ENCODE measurements around the gene KIR2DL1.
"Not testable (repeated sequence)": the region's sequence is repeated elsewhere in the genome, so short reads cannot be mapped to it uniquely, and the experiment has no call there.

The KIR2DL1 gene

DNA sequence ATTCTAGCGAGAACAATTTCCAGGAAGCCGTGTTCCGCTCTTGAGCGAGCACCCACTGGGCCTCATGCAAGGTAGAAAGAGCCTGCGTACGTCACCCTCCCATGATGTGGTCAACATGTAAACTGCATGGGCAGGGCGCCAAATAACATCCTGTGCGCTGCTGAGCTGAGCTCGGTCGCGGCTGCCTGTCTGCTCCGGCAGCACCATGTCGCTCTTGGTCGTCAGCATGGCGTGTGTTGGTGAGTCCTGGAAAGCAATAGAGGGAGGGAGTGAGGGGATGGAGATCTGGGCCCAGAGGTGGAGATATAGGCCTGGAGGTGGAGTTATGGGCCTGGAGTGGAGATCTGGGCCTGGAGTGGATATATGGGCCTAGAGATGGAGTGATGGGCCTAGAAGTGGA is at the start of gene KIR2DL1:
Gene KIR2DL1 (plus strand): TSS at position 148 of the 400 bp plus-strand sequence. CDS start 58 bp downstream, at position 206.
- not testable (repeated sequence) for H3K9me3 Mint-ChIP-seq, H3K27ac Mint-ChIP-seq, H3K27me3 Mint-ChIP-seq, H3K4me3 Mint-ChIP-seq, H3K4me1 Mint-ChIP-seq, H3K36me3 Mint-ChIP-seq

DNA sequence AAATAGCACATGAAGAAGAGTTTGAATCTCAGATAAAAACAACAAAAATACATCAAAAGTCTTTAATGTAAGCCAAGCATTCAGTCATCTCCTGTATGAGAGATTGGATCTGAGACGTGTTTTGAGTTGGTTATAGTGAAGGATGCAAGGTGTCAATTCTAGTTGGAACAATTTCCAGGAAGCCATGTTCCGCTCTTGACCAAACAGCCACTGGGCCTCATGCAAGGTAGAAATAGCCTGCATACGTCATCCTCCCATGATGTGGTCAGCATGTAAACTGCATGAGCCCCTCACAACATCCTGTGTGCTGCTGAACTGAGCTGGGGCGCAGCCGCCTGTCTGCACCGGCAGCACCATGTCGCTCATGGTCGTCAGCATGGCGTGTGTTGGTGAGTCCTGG is 45.5 kb upstream of the KIR2DL1 start, which contains the start of gene KIR3DL3:
Gene KIR3DL3 (plus strand): TSS at position 301 of the 400 bp plus-strand sequence. CDS start 55 bp downstream, at position 356.
- Mint-ChIP-seq H3K4me1 (no peaks in the 10 kb centered on the region), H3K27ac (peak within 1 kb of the TSS; percentile 10), H3K27me3 (peaks cover 3% of the 10 kb centered on the region), H3K9me3 (peaks cover 18% of the 10 kb centered on the region), H3K4me3 (no peak within 1 kb of the TSS), H3K36me3 (peaks cover 2% of the 10 kb centered on the region)

DNA sequence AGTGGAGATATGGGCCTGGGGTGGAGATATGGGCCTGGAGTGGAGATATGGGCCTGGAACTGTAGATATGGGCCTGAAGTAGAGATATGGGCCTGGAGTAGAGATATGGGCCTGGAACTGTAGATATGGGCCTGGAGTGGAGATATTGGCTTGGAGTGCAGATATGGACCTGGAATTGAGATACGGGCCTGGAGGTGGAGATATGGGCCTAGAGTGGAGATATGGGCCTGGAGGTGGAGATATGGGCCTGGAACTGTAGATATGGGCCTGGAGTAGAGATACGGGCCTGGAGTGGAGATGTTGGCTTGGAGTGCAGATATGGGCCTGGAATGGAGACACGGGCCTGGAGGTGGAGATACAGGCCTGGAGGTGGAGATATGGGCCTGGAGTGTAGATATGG is 44.9 kb upstream of the KIR2DL1 start:
- Mint-ChIP-seq H3K9me3 (peaks cover 16% of the 10 kb centered on the region), H3K27ac (peak overlapping the region; percentile 10), H3K4me1 (no peaks in the 10 kb centered on the region), H3K27me3 (peaks cover 3% of the 10 kb centered on the region), H3K36me3 (peaks cover 2% of the 10 kb centered on the region), H3K4me3 (no peak overlapping the region)

DNA sequence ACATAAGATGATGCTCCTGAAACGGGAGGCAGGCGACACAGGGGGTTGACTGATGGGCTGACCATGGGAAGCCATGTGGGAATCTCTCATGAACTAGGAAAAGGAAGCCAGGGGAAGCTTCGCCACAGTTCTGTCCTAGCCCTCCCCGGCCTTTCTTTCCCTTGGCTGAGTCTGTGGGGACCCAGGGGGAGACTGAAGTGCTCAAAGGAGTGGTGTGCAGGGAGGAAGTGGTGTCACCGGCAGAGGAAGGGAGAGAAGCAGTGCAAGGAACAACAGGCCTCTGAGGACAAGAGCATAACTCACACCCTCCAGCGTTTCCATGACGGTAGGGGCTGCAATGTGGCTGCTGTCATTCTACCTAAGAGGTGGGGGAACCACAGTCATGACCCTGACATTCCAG is 44.3 kb upstream of the KIR2DL1 start:
- Mint-ChIP-seq H3K27me3 (peaks cover 3% of the 10 kb centered on the region), H3K4me1 (no peaks in the 10 kb centered on the region), H3K9me3 (peaks cover 11% of the 10 kb centered on the region), H3K4me3 (no peak overlapping the region), H3K36me3 (peaks cover 2% of the 10 kb centered on the region), H3K27ac (no peak overlapping the region)

DNA sequence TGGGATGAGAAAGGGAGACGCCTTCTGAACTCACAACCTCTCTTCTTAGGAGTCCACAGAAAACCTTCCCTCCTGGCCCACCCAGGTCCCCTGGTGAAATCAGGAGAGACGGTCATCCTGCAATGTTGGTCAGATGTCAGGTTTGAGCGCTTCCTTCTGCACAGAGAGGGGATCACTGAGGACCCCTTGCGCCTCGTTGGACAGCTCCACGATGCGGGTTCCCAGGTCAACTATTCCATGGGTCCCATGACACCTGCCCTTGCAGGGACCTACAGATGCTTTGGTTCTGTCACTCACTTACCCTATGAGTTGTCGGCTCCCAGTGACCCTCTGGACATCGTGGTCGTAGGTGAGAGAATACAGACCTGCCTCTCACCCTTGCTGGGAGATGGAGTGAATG is 42.0 kb upstream of the KIR2DL1 start:
- H3K27ac Mint-ChIP-seq = no peak overlapping the region
- no peaks in the 10 kb centered on the region for H3K4me1 Mint-ChIP-seq
- no peaks in the 10 kb centered on the region for H3K36me3 Mint-ChIP-seq
- peaks cover 6% of the 10 kb centered on the region for H3K9me3 Mint-ChIP-seq
- H3K4me3 Mint-ChIP-seq = no peak overlapping the region
- H3K27me3 Mint-ChIP-seq = peaks cover 10% of the 10 kb centered on the region

DNA sequence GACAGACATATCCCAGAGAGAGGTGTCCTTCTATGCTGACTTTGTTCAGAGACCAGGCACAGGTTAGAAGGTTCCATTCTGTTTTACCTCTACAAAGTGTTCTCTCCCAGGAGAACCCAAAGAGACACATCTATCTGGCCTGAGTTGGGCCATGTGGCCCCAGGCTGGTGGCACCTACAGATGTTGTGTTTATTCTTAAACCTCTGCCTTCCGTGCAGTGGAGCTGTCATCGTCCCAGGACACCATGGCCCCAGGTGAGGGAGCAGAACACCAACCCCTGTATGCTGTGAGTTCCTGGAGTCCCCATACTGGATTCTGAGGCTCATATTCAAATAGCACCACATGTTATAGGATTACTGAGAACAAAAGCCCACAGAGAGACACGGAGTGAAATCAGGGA is 41.4 kb upstream of the KIR2DL1 start:
- Mint-ChIP-seq H3K27ac (no peak overlapping the region), H3K4me3 (no peak overlapping the region), H3K36me3 (no peaks in the 10 kb centered on the region), H3K4me1 (no peaks in the 10 kb centered on the region), H3K9me3 (peaks cover 1% of the 10 kb centered on the region), H3K27me3 (peaks cover 15% of the 10 kb centered on the region)

DNA sequence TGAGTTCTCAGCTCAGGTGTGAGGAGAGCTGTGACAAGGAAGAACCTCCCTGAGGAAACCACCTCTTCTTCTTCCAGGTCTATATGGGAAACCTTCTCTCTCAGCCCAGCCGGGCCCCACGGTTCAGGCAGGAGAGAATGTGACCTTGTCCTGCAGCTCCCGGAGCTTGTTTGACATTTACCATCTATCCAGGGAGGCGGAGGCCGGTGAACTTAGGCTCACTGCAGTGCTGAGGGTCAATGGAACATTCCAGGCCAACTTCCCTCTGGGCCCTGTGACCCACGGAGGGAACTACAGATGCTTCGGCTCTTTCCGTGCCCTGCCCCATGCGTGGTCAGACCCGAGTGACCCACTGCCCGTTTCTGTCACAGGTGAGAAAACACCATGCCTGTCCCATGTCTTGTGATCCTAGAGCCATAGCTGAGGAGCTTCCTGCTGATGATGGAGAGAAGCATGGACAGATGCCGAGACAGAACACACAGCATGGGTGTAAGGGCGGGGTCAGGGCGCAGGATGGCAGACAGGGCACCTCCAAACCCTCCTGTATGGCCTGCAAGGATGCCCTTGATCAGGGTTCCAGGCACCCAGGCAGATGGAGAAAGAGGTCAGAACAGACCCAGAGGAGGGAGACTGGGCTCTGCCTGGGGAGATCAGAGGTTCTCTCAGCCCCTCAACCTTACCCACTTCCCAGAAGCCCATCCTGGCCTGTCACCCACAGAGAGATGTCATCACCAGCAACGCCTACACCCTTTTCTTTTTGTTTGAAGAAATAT is 40.0 kb upstream of the KIR2DL1 start:
- no peak overlapping the region for H3K4me3 Mint-ChIP-seq
- H3K27me3 Mint-ChIP-seq = peaks cover 17% of the 10 kb centered on the region
- H3K4me1 Mint-ChIP-seq = no peaks in the 10 kb centered on the region
- H3K9me3 Mint-ChIP-seq = no peaks in the 10 kb centered on the region
- no peak overlapping the region for H3K27ac Mint-ChIP-seq
- H3K36me3 Mint-ChIP-seq = no peaks in the 10 kb centered on the region

DNA sequence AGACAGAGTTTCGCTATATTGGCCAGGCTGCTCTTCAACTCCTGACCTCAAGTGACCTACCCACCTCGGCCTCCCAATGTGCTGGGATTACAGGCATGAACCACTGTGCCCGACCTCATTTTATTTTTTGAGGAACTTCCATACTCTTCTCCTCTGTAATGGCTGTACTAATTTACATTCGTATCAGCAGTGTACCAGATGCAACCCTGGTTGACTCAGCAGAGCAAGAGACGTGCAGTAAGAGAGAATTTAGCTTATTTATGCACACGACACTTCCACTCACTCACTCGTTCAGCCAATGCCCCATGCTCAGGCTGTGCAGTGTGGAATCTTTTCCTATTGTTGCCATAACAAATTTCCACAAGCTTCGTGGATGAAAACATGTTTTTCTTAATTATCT is 38.4 kb upstream of the KIR2DL1 start:
- Mint-ChIP-seq H3K27me3 (peaks cover 19% of the 10 kb centered on the region), H3K27ac (no peak overlapping the region), H3K4me1 (no peaks in the 10 kb centered on the region), H3K4me3 (no peak overlapping the region), H3K36me3 (no peaks in the 10 kb centered on the region), H3K9me3 (no peaks in the 10 kb centered on the region)

DNA sequence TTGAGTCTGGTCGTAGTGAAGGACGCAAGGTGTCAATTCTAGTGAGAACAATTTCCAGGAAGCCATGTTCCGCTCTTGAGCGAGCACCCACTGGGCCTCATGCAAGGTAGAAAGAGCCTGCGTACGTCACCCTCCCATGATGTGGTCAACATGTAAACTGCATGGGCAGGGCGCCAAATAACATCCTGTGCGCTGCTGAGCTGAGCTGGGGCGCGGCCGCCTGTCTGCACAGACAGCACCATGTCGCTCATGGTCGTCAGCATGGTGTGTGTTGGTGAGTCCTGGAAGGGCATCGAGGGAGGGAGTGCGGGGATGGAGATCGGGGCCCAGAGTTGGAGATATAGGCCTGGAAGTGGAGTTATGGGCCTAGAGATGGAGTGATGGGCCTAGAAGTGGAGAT is 31.3 kb upstream of the KIR2DL1 start, which contains the start of gene KIR2DL3:
Gene KIR2DL3 (plus strand): TSS at position 208 of the 400 bp plus-strand sequence. CDS start 33 bp downstream, at position 241.
- H3K4me1 Mint-ChIP-seq, H3K9me3 Mint-ChIP-seq, H3K36me3 Mint-ChIP-seq, H3K27me3 Mint-ChIP-seq, H3K27ac Mint-ChIP-seq: not testable (repeated sequence)
- H3K4me3 Mint-ChIP-seq = peak within 1 kb of the TSS; percentile 19

DNA sequence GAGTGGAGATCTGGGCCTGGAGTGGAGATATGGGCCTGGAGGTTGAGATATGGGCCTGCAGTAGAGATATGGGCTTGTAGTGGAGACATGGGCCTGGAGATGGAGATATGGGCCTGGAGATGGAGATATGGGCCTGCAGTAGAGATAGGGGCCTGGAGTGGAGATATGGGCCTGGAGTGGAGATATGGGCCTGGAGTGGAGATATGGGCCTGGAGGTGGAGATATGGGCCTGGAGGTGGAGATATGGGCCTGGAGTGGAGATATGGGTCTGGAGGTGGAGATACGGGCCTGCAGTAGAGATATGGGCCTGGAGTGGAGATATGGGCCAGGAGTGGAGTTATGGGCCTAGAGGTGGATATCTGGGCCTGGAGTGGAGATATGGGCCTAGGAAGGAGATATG is 30.9 kb upstream of the KIR2DL1 start:
- no peak overlapping the region for H3K27ac Mint-ChIP-seq
- H3K4me1 Mint-ChIP-seq = no peaks in the 10 kb centered on the region
- H3K36me3 Mint-ChIP-seq = no peaks in the 10 kb centered on the region
- H3K27me3 Mint-ChIP-seq = peaks cover 7% of the 10 kb centered on the region
- no peak overlapping the region for H3K4me3 Mint-ChIP-seq
- H3K9me3 Mint-ChIP-seq = no peaks in the 10 kb centered on the region

DNA sequence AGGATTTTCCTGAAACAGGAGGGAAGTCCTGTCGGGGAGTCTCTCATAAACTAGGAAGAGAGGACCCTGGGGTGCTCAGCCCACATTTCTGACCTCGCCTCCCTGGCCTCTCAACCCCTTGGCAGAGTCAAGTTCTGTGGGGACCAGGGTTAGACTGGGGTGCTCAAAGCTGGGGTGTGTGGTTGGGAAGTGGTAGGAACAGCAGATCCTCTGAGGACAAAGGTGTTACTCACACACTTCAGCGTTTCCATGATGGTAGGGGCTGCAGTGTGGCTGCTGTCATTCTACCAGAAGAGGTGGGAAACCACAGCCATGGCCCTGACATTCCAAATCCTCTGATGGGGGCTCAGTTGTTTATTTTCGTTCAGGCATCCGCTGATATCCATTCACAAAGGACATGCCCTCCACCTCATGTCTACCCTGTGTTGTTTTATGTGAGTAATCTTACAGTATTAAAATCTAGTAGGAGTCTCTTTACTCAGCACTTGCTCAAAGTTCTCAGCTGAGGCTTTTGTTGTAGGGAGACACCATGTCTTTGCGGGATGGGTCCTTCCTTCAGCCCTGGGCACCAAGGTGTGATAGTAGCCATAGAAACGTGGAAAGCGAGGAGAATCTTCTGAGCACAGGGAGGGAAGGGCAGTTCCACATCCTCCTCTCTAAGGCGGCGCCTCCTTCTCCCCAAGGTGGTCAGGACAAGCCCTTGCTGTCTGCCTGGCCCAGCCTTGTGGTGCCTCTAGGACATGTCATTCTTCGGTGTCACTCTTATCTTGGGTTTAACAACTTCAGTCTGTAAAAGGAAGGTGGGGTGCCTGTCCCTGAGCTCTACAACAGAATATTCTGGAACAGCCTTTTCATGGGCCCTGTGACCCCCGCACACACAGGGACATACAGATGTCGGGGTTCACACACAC is 29.8 kb upstream of the KIR2DL1 start:
- Mint-ChIP-seq H3K4me1 (no peaks in the 10 kb centered on the region), H3K36me3 (no peaks in the 10 kb centered on the region), H3K27me3 (peaks cover 8% of the 10 kb centered on the region), H3K4me3 (no peak overlapping the region), H3K27ac (no peak overlapping the region), H3K9me3 (no peaks in the 10 kb centered on the region)

DNA sequence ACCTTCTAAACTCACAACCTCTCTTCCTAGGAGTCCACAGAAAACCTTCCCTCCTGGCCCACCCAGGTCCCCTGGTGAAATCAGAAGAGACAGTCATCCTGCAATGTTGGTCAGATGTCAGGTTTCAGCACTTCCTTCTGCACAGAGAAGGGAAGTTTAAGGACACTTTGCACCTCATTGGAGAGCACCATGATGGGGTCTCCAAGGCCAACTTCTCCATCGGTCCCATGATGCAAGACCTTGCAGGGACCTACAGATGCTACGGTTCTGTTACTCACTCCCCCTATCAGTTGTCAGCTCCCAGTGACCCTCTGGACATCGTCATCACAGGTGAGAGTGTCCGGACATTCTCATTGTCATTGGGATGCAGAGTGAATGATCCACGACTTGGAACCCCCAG is 27.6 kb upstream of the KIR2DL1 start:
- not testable (repeated sequence) for H3K36me3 Mint-ChIP-seq, H3K27ac Mint-ChIP-seq, H3K4me1 Mint-ChIP-seq, H3K27me3 Mint-ChIP-seq, H3K4me3 Mint-ChIP-seq, H3K9me3 Mint-ChIP-seq

DNA sequence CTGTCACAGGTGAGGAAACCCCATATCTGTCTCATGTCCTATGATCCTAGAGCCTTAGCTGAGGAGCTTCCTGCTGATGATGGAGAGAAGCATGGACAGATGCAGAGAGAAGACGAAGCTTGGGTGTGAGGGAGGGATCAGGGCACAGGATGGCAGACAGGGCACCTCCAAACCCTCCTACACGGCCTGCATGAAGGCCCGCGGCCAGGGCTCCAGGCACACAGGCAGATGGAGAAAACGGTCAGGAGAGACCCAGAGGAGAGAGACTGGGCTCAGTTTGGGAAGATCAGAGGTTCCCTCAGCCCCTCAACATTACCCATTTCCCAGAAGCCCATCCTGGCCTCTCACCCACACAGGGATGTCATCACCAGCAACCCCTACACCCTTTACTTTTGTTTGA is 25.5 kb upstream of the KIR2DL1 start:
- not testable (repeated sequence) for H3K27ac Mint-ChIP-seq, H3K27me3 Mint-ChIP-seq, H3K36me3 Mint-ChIP-seq, H3K4me3 Mint-ChIP-seq, H3K9me3 Mint-ChIP-seq, H3K4me1 Mint-ChIP-seq

DNA sequence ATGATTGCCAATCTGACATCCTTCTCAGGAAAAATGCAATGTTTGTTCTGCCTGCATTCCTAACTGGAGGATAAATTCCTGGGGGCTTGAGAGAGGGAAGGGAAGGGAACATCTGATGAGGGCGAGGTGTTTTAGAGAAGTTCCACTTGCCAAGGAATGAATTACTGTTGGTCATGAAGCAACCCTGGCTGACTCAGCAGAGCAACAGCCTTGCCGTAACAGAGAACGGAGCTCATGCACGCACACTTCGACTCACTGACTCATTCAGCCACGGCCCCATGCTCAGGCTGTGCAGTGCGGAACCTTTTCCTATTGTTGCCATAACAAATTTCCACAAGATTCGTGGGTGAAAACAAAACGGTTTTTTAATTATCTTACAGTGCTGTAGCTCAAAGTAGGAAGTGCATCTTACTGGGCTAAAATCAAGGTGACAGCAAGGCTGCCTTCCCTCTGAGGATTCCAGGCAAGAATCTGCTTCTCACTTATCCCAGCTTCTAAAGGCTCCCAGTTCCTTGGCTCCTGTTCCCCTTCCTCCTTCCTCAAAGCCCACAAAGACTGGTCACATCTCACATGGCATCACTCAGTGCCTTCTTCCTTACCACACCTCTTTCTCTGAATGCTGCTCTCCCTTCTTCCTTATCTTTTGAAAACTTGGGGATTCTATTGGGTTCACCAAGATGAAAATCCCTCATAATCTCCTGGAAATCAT is 21.8 kb upstream of the KIR2DL1 start:
- not testable (repeated sequence) for H3K4me1 Mint-ChIP-seq, H3K4me3 Mint-ChIP-seq, H3K9me3 Mint-ChIP-seq, H3K27me3 Mint-ChIP-seq, H3K36me3 Mint-ChIP-seq, H3K27ac Mint-ChIP-seq

DNA sequence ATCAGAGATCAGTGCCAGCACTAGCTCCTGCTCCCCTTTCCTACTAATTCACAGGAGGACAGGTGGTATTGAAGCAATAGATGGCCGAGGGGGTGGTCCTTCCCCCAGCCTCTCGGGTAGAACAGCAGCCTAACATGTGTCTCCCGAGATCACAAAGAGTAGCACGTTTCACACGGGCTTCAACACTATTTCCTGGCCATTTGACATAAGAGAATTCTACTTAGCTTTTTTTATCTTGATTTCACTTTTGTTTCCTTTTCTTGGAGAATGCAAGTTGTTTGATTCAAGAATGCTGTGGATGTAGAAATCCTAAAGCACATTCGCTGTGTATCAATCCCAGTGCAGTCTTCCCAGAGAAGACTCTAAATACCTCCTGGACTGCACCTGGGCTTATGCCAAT is 19.3 kb upstream of the KIR2DL1 start:
- H3K27ac Mint-ChIP-seq, H3K27me3 Mint-ChIP-seq, H3K4me3 Mint-ChIP-seq, H3K9me3 Mint-ChIP-seq, H3K4me1 Mint-ChIP-seq, H3K36me3 Mint-ChIP-seq: not testable (repeated sequence)
